Mesendoderm (in vitro differentiated cells): ENCODE results near the gene TNKS1BP1.

Experiments
- DNase-seq: peaks from one replicate; pipeline ENCODE4 v3.0.0; 2013
- H2AK5ac ChIP-seq: 2 replicates; pipeline ENCODE4 v1.6.1; 2013; ENCODE audit warnings: low read length, inconsistent platforms
- H2BK120ac ChIP-seq: 2 replicates; pipeline ENCODE4 v1.6.1; 2013; ENCODE audit warnings: low read depth, mild to moderate bottlenecking, low read length, moderate library complexity, mixed read lengths
- H2BK15ac ChIP-seq: replicated peaks from 2 replicates; pipeline ENCODE4 v1.6.1; 2013; ENCODE audit warnings: low read depth, mild to moderate bottlenecking, moderate library complexity
- H2BK5ac ChIP-seq: 2 replicates; pipeline ENCODE4 v1.6.1; 2013; ENCODE audit warnings: low read length, inconsistent platforms
- H3K18ac ChIP-seq: 2 replicates; pipeline ENCODE4 v1.6.1; 2013; ENCODE audit warnings: mild to moderate bottlenecking, low read length, mixed read lengths
- H3K23ac ChIP-seq: one replicate; pipeline ENCODE4 v1.6.1; 2013; ENCODE audit warnings: low read length
- H3K27ac ChIP-seq: 2 replicates; pipeline ENCODE4 v1.5.1; 2013; ENCODE audit warnings: low read depth, mild to moderate bottlenecking, inconsistent platforms, low read length, moderate library complexity
- H3K27me3 ChIP-seq: 2 replicates; pipeline ENCODE4 v1.6.1; 2013; ENCODE audit warnings: low read length, control low read depth, mild to moderate bottlenecking, inconsistent platforms; ENCODE audit not compliant: insufficient read depth, poor library complexity
- H3K36me3 ChIP-seq: 2 replicates; pipeline ENCODE4 v1.6.1; 2013; ENCODE audit warnings: low read length, inconsistent platforms; ENCODE audit not compliant: control insufficient read depth, insufficient read depth
- H3K4ac ChIP-seq: one replicate; pipeline ENCODE4 v1.6.1; 2013; ENCODE audit warnings: low read depth, mild to moderate bottlenecking, low read length, moderate library complexity
- H3K4me1 ChIP-seq: 2 replicates; pipeline ENCODE4 v1.6.1; 2013; ENCODE audit warnings: low read depth, low read length, inconsistent platforms; ENCODE audit not compliant: control insufficient read depth
- H3K4me2 ChIP-seq: 2 replicates; pipeline ENCODE4 v1.6.1; 2013; ENCODE audit warnings: low read length
- H3K4me3 ChIP-seq: 2 replicates; pipeline ENCODE4 v1.5.1; 2013; ENCODE audit warnings: mild to moderate bottlenecking, low read length
- H3K56ac ChIP-seq: one replicate; pipeline ENCODE4 v1.6.1; 2013; ENCODE audit warnings: low read length
- H3K79me1 ChIP-seq: 2 replicates; pipeline ENCODE4 v1.6.1; 2013; ENCODE audit warnings: low read length, inconsistent platforms
- H3K79me2 ChIP-seq: 2 replicates; pipeline ENCODE4 v1.6.1; 2013; ENCODE audit warnings: mild to moderate bottlenecking, low read length; ENCODE audit not compliant: control insufficient read depth, insufficient read depth
- H3K9ac ChIP-seq: 2 replicates; pipeline ENCODE4 v1.6.1; 2013; ENCODE audit warnings: low read length, inconsistent platforms
- H4K5ac ChIP-seq: one replicate; pipeline ENCODE4 v1.6.1; 2013; ENCODE audit warnings: low read length
- H4K8ac ChIP-seq: one replicate; pipeline ENCODE4 v1.6.1; 2013; ENCODE audit warnings: low read depth, mild to moderate bottlenecking, control low read depth, low read length, moderate library complexity
- WGBS: extraction: QIAGEN DNeasy Blood & Tissue Kit; methylation state at CpG from one replicate; pipeline ENCODE4 v1.1.7; 2013; ENCODE audit warnings: low lambda C conversion rate, missing lambda C conversion rate; ENCODE audit not compliant: insufficient coverage; ENCODE audit errors: extremely low coverage; 5-methylcytosine and 5-hydroxymethylcytosine counted together

Gene TNKS1BP1

DNA sequence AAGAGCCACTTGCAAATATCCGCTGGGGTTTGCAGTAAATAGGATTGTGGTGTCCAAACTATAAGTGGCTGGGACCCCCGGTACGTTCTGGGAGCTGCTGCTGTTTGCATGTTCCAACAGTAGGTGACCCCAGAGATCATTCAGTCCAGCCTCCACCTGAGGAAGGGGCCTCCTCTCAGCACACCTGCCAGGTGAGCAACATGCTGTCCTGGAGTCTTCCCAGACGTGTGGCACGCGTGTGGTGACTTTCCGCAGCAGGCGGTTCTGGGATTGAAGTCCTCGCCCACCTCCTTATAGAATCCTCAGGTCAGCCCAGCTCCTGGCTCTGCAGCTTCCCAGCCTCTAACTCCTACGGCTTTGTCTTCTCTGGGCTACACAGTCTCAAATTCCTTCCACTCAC lies 20.1 kb upstream of the TNKS1BP1 start:
- Histone ChIP-seq H2BK5ac (no peak overlapping the region), H3K27ac (no peak overlapping the region), H2BK120ac (no peak overlapping the region), H2AK5ac (no peak overlapping the region), H2BK15ac (no peak overlapping the region), H3K56ac (no peak overlapping the region), H3K23ac (no peak overlapping the region), H3K4me3 (no peak overlapping the region), H3K4me2 (no peak overlapping the region), H3K4me1 (peaks cover 4% of the 10 kb centered on the region), H4K5ac (no peak overlapping the region), H3K18ac (no peak overlapping the region), H4K8ac (no peak overlapping the region), H3K79me1 (no peaks in the 10 kb centered on the region), H3K4ac (no peak overlapping the region), H3K36me3 (no peaks in the 10 kb centered on the region), H3K9ac (no peak overlapping the region), H3K27me3 (no peaks in the 10 kb centered on the region), H3K79me2 (no peaks in the 10 kb centered on the region)
- no peak for DNase-seq
- no CpG with 5 or more reads among the region's 10 CpGs for WGBS

DNA sequence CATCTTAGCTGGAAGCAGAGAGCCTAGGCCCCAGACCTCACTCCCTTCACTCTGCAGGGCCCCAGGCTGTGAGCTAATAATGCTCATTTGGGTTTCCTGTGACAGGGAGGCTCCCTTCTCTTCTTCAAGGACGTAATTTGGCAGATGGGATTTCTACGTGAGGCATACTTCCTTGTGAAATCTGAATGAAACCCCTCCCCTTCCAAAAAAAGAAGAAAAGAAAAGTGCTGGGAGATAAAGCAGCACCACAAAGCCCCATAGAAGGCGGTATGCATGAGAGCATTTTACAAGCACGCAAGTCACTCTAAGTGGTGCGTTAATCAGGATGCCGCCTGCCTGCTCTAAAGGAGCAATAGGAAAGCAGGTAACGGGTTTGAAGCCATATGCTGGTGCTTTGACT lies 19.1 kb upstream of the TNKS1BP1 start:
- H3K27me3 ChIP-seq, result no peaks in the 10 kb centered on the region
- no peaks in the 10 kb centered on the region for H3K36me3 ChIP-seq
- H3K27ac ChIP-seq, result no peak overlapping the region
- H3K9ac ChIP-seq, result no peak overlapping the region
- H2BK5ac ChIP-seq, result no peak overlapping the region
- no CpG with 5 or more reads among the region's 7 CpGs for WGBS
- no peak overlapping the region for H3K4me2 ChIP-seq
- no peak overlapping the region for H3K4me3 ChIP-seq
- no peak overlapping the region for H3K56ac ChIP-seq
- H4K5ac ChIP-seq, result no peak overlapping the region
- H3K18ac ChIP-seq, result no peak overlapping the region
- no peaks in the 10 kb centered on the region for H3K79me2 ChIP-seq
- H4K8ac ChIP-seq, result no peak overlapping the region
- H2BK120ac ChIP-seq, result no peak overlapping the region
- no peak overlapping the region for H2BK15ac ChIP-seq
- H3K23ac ChIP-seq, result no peak overlapping the region
- H3K79me1 ChIP-seq, result no peaks in the 10 kb centered on the region
- H3K4me1 ChIP-seq, result peaks cover 4% of the 10 kb centered on the region
- H3K4ac ChIP-seq, result no peak overlapping the region
- H2AK5ac ChIP-seq, result no peak overlapping the region
- no peak for DNase-seq

DNA sequence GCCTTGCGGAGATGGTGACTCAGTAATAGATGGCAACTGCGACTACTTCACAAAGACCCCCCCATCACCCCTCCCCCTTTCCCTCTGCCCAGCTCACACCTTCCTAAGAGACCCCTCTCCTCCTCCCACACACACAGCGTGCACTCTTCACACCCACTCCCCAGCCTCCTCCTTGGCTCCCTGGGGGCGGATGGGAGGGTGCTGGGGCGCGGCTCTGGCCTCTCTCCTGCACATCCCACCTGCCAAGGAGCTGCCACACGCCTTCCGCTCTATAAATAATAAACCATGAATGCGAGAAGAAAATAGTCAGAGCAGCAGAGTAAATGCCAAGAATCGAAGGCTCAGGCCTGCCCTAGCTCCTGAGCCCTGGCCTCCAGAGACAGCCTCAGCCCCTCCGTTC lies 17.9 kb upstream of the TNKS1BP1 start:
- no peak overlapping the region for H2BK15ac ChIP-seq
- WGBS, result no CpG with 5 or more reads among the region's 11 CpGs
- H4K5ac ChIP-seq, result no peak overlapping the region
- no peak overlapping the region for H3K56ac ChIP-seq
- no peak overlapping the region for H3K27ac ChIP-seq
- H2BK5ac ChIP-seq, result no peak overlapping the region
- H2BK120ac ChIP-seq, result no peak overlapping the region
- peaks cover 4% of the 10 kb centered on the region for H3K4me1 ChIP-seq
- no peaks in the 10 kb centered on the region for H3K79me2 ChIP-seq
- H4K8ac ChIP-seq, result no peak overlapping the region
- H3K9ac ChIP-seq, result no peak overlapping the region
- no peak overlapping the region for H2AK5ac ChIP-seq
- H3K4me3 ChIP-seq, result no peak overlapping the region
- no peak overlapping the region for H3K23ac ChIP-seq
- no peak overlapping the region for H3K18ac ChIP-seq
- no peak for DNase-seq
- no peaks in the 10 kb centered on the region for H3K79me1 ChIP-seq
- H3K36me3 ChIP-seq, result no peaks in the 10 kb centered on the region
- H3K27me3 ChIP-seq, result no peaks in the 10 kb centered on the region
- no peak overlapping the region for H3K4me2 ChIP-seq
- H3K4ac ChIP-seq, result no peak overlapping the region

DNA sequence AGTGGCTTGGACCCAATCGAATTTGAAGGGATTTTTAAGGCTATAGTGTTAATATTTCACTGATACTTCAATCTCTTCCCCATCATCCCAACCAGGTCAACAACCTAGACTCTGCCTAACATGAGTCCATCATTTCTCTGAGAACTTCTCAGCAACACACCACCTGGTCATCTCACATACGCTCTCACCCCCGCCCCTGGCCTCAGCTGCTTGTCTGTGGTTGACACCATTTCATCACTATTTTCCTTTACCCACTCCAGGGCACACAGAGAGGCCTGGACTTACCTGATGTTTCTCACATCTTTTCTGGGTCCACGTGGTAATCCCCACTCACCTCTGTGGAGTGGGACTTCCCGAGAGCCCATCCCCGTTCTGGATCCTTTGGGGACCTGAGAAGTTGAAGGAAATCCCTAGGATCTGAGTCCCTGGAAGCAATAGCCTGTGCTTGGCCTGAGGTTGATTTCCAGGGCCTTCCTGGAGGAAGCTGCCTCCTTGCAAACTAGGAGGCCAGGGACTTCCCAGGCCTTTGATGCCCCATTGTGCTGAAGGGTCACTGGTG lies 16.6 kb upstream of the TNKS1BP1 start:
- Histone ChIP-seq H3K4me2 (no peak overlapping the region), H3K56ac (no peak overlapping the region), H3K18ac (no peak overlapping the region), H4K5ac (no peak overlapping the region), H2BK15ac (no peak overlapping the region), H3K9ac (no peak overlapping the region), H3K36me3 (no peaks in the 10 kb centered on the region), H2BK5ac (no peak overlapping the region), H2AK5ac (no peak overlapping the region), H3K23ac (no peak overlapping the region), H3K4me3 (no peak overlapping the region), H3K4me1 (peaks cover 4% of the 10 kb centered on the region), H3K27me3 (no peaks in the 10 kb centered on the region), H3K79me1 (no peaks in the 10 kb centered on the region), H2BK120ac (no peak overlapping the region), H3K79me2 (no peaks in the 10 kb centered on the region), H3K27ac (no peak overlapping the region), H4K8ac (no peak overlapping the region), H3K4ac (no peak overlapping the region)
- DNase-seq, result no peak
- no CpG with 5 or more reads among the region's 6 CpGs for WGBS

DNA sequence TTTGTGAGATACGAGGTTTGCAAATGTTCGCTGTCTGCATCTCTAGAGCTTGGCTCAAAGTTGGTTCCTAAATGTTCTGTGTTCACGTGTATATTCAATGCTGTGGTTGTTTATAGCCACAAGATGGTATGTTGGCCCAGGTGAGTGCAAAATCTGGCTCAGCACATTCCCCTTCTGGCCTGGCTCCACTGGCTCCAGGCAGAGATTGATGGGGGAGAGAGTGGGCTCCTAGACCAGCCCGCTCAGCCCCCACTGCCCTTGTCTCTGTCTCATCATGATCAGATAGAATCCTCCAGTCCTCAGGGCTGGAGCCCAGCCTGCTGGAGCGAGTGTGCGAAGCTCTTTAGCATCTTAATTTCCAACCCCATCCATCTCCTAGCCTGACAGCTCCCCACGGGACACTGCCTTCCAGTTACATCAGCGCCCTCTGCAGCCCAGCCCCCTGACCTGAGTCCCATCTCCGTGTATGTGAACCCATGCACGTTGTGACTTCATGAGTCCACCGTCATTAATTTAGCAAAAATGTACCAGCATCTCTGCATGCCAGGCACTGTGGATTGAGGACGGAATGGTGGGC lies 15.4 kb upstream of the TNKS1BP1 start:
- peaks cover under 1% of the 10 kb centered on the region for H3K79me1 ChIP-seq
- no peak overlapping the region for H3K18ac ChIP-seq
- peaks cover 3% of the 10 kb centered on the region for H3K4me1 ChIP-seq
- H2BK5ac ChIP-seq, result no peak overlapping the region
- H4K8ac ChIP-seq, result no peak overlapping the region
- peak overlapping the region; percentile 28 for H3K56ac ChIP-seq
- no peak overlapping the region for H3K23ac ChIP-seq
- H3K79me2 ChIP-seq, result peaks cover 3% of the 10 kb centered on the region
- H3K27ac ChIP-seq, result no peak overlapping the region
- H3K4me2 ChIP-seq, result no peak overlapping the region
- H4K5ac ChIP-seq, result no peak overlapping the region
- no peak overlapping the region for H3K4me3 ChIP-seq
- peak; percentile 54 for DNase-seq
- WGBS, result no CpG with 5 or more reads among the region's 12 CpGs
- H3K4ac ChIP-seq, result no peak overlapping the region
- no peaks in the 10 kb centered on the region for H3K27me3 ChIP-seq
- no peak overlapping the region for H3K9ac ChIP-seq
- no peak overlapping the region for H2AK5ac ChIP-seq
- no peaks in the 10 kb centered on the region for H3K36me3 ChIP-seq
- no peak overlapping the region for H2BK120ac ChIP-seq
- H2BK15ac ChIP-seq, result no peak overlapping the region

DNA sequence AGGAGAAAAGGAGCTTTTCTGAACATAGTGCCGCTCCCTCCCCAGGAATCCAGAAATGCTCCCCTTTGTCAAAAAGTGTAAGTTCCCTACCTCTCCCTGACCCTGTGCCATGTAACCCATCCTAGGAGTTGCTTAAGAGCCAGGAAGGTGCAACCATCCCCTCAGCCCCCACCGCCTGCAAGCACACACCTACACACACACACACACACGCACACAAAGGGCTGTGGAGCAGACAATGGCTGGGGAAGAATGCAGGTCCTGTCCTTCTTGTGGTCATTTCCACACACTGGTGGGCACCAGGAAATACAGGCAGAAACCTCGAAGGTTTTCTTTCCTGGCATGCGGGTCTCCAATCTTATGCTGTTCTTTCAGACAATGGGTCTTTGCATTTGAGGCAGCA lies 14.6 kb upstream of the TNKS1BP1 start:
- H3K4ac ChIP-seq, result no peak overlapping the region
- H3K4me2 ChIP-seq, result no peak overlapping the region
- H3K27me3 ChIP-seq, result no peaks in the 10 kb centered on the region
- H3K36me3 ChIP-seq, result no peaks in the 10 kb centered on the region
- H3K4me1 ChIP-seq, result peaks cover 6% of the 10 kb centered on the region
- WGBS, result no CpG with 5 or more reads among the region's 5 CpGs
- H3K18ac ChIP-seq, result no peak overlapping the region
- H2AK5ac ChIP-seq, result no peak overlapping the region
- no peak overlapping the region for H3K4me3 ChIP-seq
- no peak for DNase-seq
- no peak overlapping the region for H2BK120ac ChIP-seq
- H2BK5ac ChIP-seq, result no peak overlapping the region
- no peak overlapping the region for H2BK15ac ChIP-seq
- peaks cover 11% of the 10 kb centered on the region for H3K79me2 ChIP-seq
- H4K8ac ChIP-seq, result no peak overlapping the region
- H3K56ac ChIP-seq, result no peak overlapping the region
- no peak overlapping the region for H3K27ac ChIP-seq
- H3K23ac ChIP-seq, result no peak overlapping the region
- H4K5ac ChIP-seq, result no peak overlapping the region
- no peak overlapping the region for H3K9ac ChIP-seq
- H3K79me1 ChIP-seq, result peaks cover 7% of the 10 kb centered on the region
